Heart left ventricle (tissue), 16 donors: ENCODE measurements around the gene CHAF1B. TPM values are rescaled to one million over a fixed set of nuclear protein-coding genes. Genes with fewer than 3 reads are reported as not detected.

Experiments
- ATAC-seq, 4 donors: fragments of 200-7000 bp; cut with Tn5 transposase; one replicate each; pipeline ENCODE4 v1.9.1; 2020 to 2022; ENCODE audit warnings: moderate library complexity in 4 of 4, mild to moderate bottlenecking in 3 of 4, moderate number of reproducible peaks in 1 of 4
- DNase-seq, 5 donors: peaks; one replicate each; pipeline ENCODE4 v3.0.0-alpha.2; 2020
- H3K27ac ChIP-seq, 12 donors: fragments of 200-600 bp; sonication (generic) in 4 of 12; one replicate each; pipeline versions ENCODE4 v1.5.0 to v1.8.0; 2016 to 2022; ENCODE audit warnings: mild to moderate bottlenecking in 2 of 12
- H3K27me3 ChIP-seq, 9 donors: fragments of 200-600 bp; sonication (generic) in 2 of 9; one replicate each; pipeline versions ENCODE4 v1.5.1 to v1.8.0; 2016 to 2022; ENCODE audit warnings: mild to moderate bottlenecking in 3 of 9
- H3K36me3 ChIP-seq, 9 donors: fragments of 200-600 bp; sonication (generic) in 2 of 9; one replicate each; pipeline versions ENCODE4 v1.5.0 to v1.8.0; 2018 to 2022; ENCODE audit warnings: mild to moderate bottlenecking in 2 of 9
- H3K4me1 ChIP-seq, 12 donors: fragments of 200-600 bp; sonication (generic) in 4 of 12; one replicate each; pipeline versions ENCODE4 v1.5.0 to v1.8.0; 2016 to 2022; ENCODE audit warnings: mild to moderate bottlenecking in 3 of 12
- H3K4me3 ChIP-seq, 12 donors: fragments of 200-600 bp; sonication (generic) in 4 of 12; one replicate each; pipeline versions ENCODE4 v1.5.0 to v1.8.0; 2017 to 2022; ENCODE audit warnings: mild to moderate bottlenecking in 9 of 12, moderate library complexity in 4 of 12
- H3K9me3 ChIP-seq, 12 donors: fragments of 200-600 bp; sonication (generic) in 4 of 12; one replicate each; pipeline versions ENCODE4 v1.5.0 to v1.8.0; 2016 to 2022; ENCODE audit warnings: mild to moderate bottlenecking in 1 of 12
- CTCF ChIP-seq, 12 donors: fragments of 200-600 bp; sonication (generic) in 4 of 12; IDR thresholded peaks; one replicate each; pipeline versions ENCODE4 v1.5.0 to v1.8.0; 2018 to 2022; ENCODE audit warnings: antibody characterized with exemption in 12 of 12, mild to moderate bottlenecking in 5 of 12
- POLR2A ChIP-seq, 2 donors: fragments of 450-650 bp; IDR thresholded peaks; one replicate each; pipeline ENCODE4 v1.6.1; 2017; ENCODE audit warnings: antibody characterized with exemption in 2 of 2, mild to moderate bottlenecking in 2 of 2, moderate library complexity in 2 of 2
- WGBS, 4 donors: extraction: QIAGEN DNeasy Blood & Tissue Kit in 2 of 4; methylation state at CpG; one replicate each; pipeline versions ENCODE4 v1.1.5 to v1.1.7; 2013 to 2018; 5-methylcytosine and 5-hydroxymethylcytosine counted together
- intact Hi-C, 10 donors: fragments of 100-400 bp; cut with DNase I; formaldehyde crosslinking; loops; one replicate each; pipeline versions ENCODE4 v1.11.1 to v1.14.2; 2022
- polyA plus RNA-seq, 2 donors: library from polyadenylated mRNA; stranded (reverse); fragments of 200-250 nt; gene quantifications; one replicate each; pipeline ENCODE4 v1.2.3, GENCODE V29; 2013
- total RNA-seq, 9 donors: library from RNA; depleted of rRNA in 2 of 9; stranded (reverse); fragments of >200 nt in 2 of 9; fragmentation: NEBNext Ultra II Directional in 3 of 9; extraction: Animal tissue kit (Norgen Biotek cat#: 25700) in 3 of 9; gene quantifications; one replicate each; pipeline versions ENCODE4 v1.1.0 to v1.2.4, GENCODE V29; 2016 to 2023
- donor health status: ischemic (EF 13 %, LVEDD 7.1; RV severe dilation, severe dysfunction).
- donor health status: healthy with polysubstance abuse.
- donor health status: DM: no; HTN: yes; CAD: no.
- donor health status: DM: no; HTN: no; CAD: no.
- donor health status: ischemic (EF 25% LVEDD 6.9; RV normal size, moderate dysfunction).
- donor health status: ischemic (EF 25% LVEDD 5.7; RV mildly dilated, moderate dysfunction).
- donor health status: healthy.
- donor health status: DM: yes; HTN: yes; CAD: no.
- donor health status: ischemic (EF 35%, LVEDD 5.7; RV mildly dilated, moderate dysfunction).
- donor health status: nonischemic (EF 11% LVEDD 7.7; RV severe dilation, severe dysfunction).
- donor health status: DM: yes; HTN: yes; CAD: no.
- donor health status: PGD.
- donor health status: ischemic (EF 29% LVEDD 5.4; RV normal size, mild dysfunction).
- donor health status: nonischemic (EF 23%, LVEDD 6.1; RV moderate dilation, normal function).

The CHAF1B gene
- total and polyA plus RNA-seq, 11 donors, result 0.12 to 1.9 (median 0.54) TPM

GRCh38 chr21:36437745-36438128 is 52.5 kb downstream of the CHAF1B start:
- H3K9me3 ChIP-seq, result no peaks in the 10 kb centered on the region
- peaks cover 0 to 7% (median 0%) of the 10 kb centered on the region in 12 donors for H3K4me1 ChIP-seq
- ATAC-seq (peak in 2 of 4 donors; percentile 83 to 94), DNase-seq (peak in 1 of 5 donors; percentile 67)
- H3K27ac ChIP-seq, result no peak overlapping the region
- intact Hi-C loops, result no loop called here
- no peaks in the 10 kb centered on the region for H3K27me3 ChIP-seq
- H3K36me3 ChIP-seq, result no peaks in the 10 kb centered on the region
- TF ChIP-seq CTCF (IDR thresholded peaks at IDR 0.05) (no peak), POLR2A (IDR thresholded peaks at IDR 0.05) (no peak)
- H3K4me3 ChIP-seq, result no peak overlapping the region
- 28 to 46% (median 41%) methylated on average over 6 of the region's 6 CpGs for WGBS, 4 donors

GRCh38 chr21:36441715-36442114 is 56.5 kb downstream of the CHAF1B start:
- H3K4me3 ChIP-seq, result no peak overlapping the region
- ATAC-seq (no peak), DNase-seq (no peak)
- no peak for TF ChIP-seq POLR2A (IDR thresholded peaks at IDR 0.05)
- no peak for TF ChIP-seq CTCF (IDR thresholded peaks at IDR 0.05)
- intact Hi-C loops, result no loop called here
- H3K27me3 ChIP-seq, result no peaks in the 10 kb centered on the region
- peaks cover 0 to 7% (median 0%) of the 10 kb centered on the region in 12 donors for H3K4me1 ChIP-seq
- H3K9me3 ChIP-seq, result no peaks in the 10 kb centered on the region
- WGBS, 4 donors, result 92 to 96% (median 95%) methylated on average over 6 of the region's 6 CpGs
- H3K36me3 ChIP-seq, result no peaks in the 10 kb centered on the region
- no peak overlapping the region for H3K27ac ChIP-seq

GRCh38 chr21:36446301-36446700 is 61.1 kb downstream of the CHAF1B start:
- 60 to 65% (median 62%) methylated on average over 10 of the region's 10 CpGs for WGBS, 4 donors
- DNase-seq (no peak), ATAC-seq (peak in 3 of 4 donors; percentile 42 to 45 (median 44))
- H3K27ac ChIP-seq, result peak overlapping the region in 1 of 12 donors; percentile 29
- TF ChIP-seq POLR2A (IDR thresholded peaks at IDR 0.05) (no peak), CTCF (IDR thresholded peaks at IDR 0.05) (no peak)
- H3K4me3 ChIP-seq, result peak overlapping the region in 1 of 12 donors; percentile 12
- H3K9me3 ChIP-seq, result no peaks in the 10 kb centered on the region
- intact Hi-C loops, result no loop called here
- H3K36me3 ChIP-seq, result no peaks in the 10 kb centered on the region
- no peaks in the 10 kb centered on the region for H3K27me3 ChIP-seq
- no peaks in the 10 kb centered on the region for H3K4me1 ChIP-seq

- Histone ChIP-seq H3K4me3 (no peak overlapping the region), H3K36me3 (no peaks in the 10 kb centered on the region), H3K4me1 (peaks cover 0 to 13% (median 0%) of the 10 kb centered on the region in 12 donors), H3K27ac (no peak overlapping the region), H3K9me3 (no peaks in the 10 kb centered on the region), H3K27me3 (no peaks in the 10 kb centered on the region)
- TF ChIP-seq CTCF (IDR thresholded peaks at IDR 0.05) (no peak), POLR2A (IDR thresholded peaks at IDR 0.05) (no peak)
- intact Hi-C loops, result no loop called here
- no peak for ATAC-seq
- WGBS, 4 donors, result 67 to 88% (median 78%) methylated on average over 2 of the region's 2 CpGs
- no peak for DNase-seq
Observed at GRCh38 chr21:36450511-36450910, 65.3 kb downstream of the CHAF1B start.
